Transverse colon (tissue), 4 donors: ENCODE results near the gene SDK2. TPM values are rescaled to one million over a fixed set of nuclear protein-coding genes. Genes with fewer than 3 reads are reported as not detected.

Experiments used
- DNase-seq: peaks from one replicate; pipeline ENCODE4 v3.0.0-alpha.2; 2019
- H3K27ac ChIP-seq, 4 donors: fragments of 200-600 bp; sonication (generic); 2 replicates each; pipeline ENCODE4 v1.5.1; 2016 to 2018; ENCODE audit warnings: inconsistent platforms in 4 of 4
- H3K27me3 ChIP-seq: fragments of 200-600 bp; sonication (generic); 2 replicates; pipeline ENCODE4 v1.5.1; 2017; ENCODE audit warnings: inconsistent platforms
- H3K36me3 ChIP-seq, 4 donors: fragments of 200-600 bp; sonication (generic); 2 replicates each; pipeline ENCODE4 v1.5.1; 2017 to 2019; ENCODE audit warnings: inconsistent platforms in 4 of 4
- H3K4me1 ChIP-seq, 4 donors: fragments of 200-600 bp; sonication (generic); 2 replicates each; pipeline ENCODE4 v1.5.1; 2017 to 2020; ENCODE audit warnings: inconsistent platforms in 4 of 4
- H3K4me3 ChIP-seq, 4 donors: fragments of 200-600 bp; sonication (generic); 1 replicate in 1 of 4; 2 replicates in 3 of 4; pipeline versions ENCODE4 v1.5.1 to v1.6.1; 2017 to 2019; ENCODE audit warnings: inconsistent platforms in 4 of 4
- H3K9me3 ChIP-seq, 2 donors: fragments of 200-600 bp; sonication (generic); 2 replicates each; pipeline ENCODE4 v1.5.1; 2017 to 2019; ENCODE audit warnings: inconsistent platforms in 2 of 2
- EP300 ChIP-seq: sonication (generic); formaldehyde crosslinking; IDR thresholded peaks from one replicate; pipeline ENCODE4 v1.6.1; 2017; ENCODE audit warnings: antibody characterized with exemption, low read depth
- POLR2A ChIP-seq: fragments of 450-650 bp; IDR thresholded peaks from one replicate; pipeline ENCODE4 v1.6.1; 2016; ENCODE audit warnings: antibody characterized with exemption, mild to moderate bottlenecking, moderate library complexity
- POLR2AphosphoS5 ChIP-seq, 3 donors: sonication (generic); formaldehyde crosslinking; IDR thresholded peaks; one replicate each; pipeline ENCODE4 v1.6.1; 2016; ENCODE audit warnings: antibody characterized with exemption in 3 of 3
- WGBS, 2 donors: methylation state at CpG; one replicate each; pipeline ENCODE4 v1.1.5; 2018; ENCODE audit warnings: low coverage in 1 of 2; 5-methylcytosine and 5-hydroxymethylcytosine counted together
- in situ Hi-C, 4 donors: fragments of 200-750 bp; cut with MboI; loops; one replicate each; pipeline versions ENCODE4 v1.15.0 to v1.15.1; 2017; ENCODE audit warnings: low sequenced_read_pairs in 3 of 4, low pct_ligation_motif_present in 1 of 4, low pct_unique_long_range_greater_than_20kb in 1 of 4
- intact Hi-C: fragments of 100-400 bp; cut with DNase I; formaldehyde crosslinking; loops from one replicate; pipeline ENCODE4 v1.15.1; 2023; ENCODE audit warnings: low total_unique reads
- total RNA-seq, 4 donors: library from RNA; depleted of rRNA; stranded (reverse); fragments of >200 nt; gene quantifications; one replicate each; pipeline ENCODE4 v1.1.0, GENCODE V29; 2016
- TF ChIP-seq, protein P1 (sequence below), 5 experiments: fragments of 200-600 bp in 3 of 5; fragments of 450-650 bp in 2 of 5; sonication (generic) in 3 of 5; IDR thresholded peaks; 1 replicate in 2 of 5; 2 replicates in 3 of 5; pipeline ENCODE4 v1.5.1; 2016 to 2017; ENCODE audit warnings: antibody characterized with exemption in 5 of 5, inconsistent platforms in 3 of 5, mild to moderate bottlenecking in 2 of 5, moderate library complexity in 1 of 5

The SDK2 gene
- total RNA-seq, 4 donors from 2014 or later, result 2.6 to 9.8 (median 3.4) TPM

DNA sequence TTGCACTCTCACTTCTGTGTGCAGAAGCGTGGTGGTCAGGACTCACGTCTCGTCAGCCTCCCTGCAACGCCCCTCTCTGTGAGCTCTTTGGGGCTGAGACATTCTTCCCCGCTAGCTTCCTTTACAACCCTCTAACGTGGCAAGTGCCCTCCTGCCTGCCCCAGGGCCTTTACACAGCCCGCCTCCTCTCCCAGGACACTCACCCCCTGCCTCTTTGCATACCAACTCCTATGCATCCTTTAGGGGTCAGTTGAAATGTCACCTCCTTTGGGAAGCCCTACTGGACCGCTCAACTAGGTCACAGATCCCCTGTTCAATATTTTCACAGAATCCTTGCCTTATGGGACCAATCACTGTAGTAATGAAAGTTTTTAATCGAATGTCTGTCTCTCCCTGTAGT lies 61.4 kb downstream of the SDK2 start:
- no peaks in the 10 kb centered on the region for H3K9me3 ChIP-seq
- no peaks in the 10 kb centered on the region for H3K27me3 ChIP-seq
- in situ Hi-C loops, result loop anchor here in 1 of 4 donors (25.0 kb wide), 1 partner anchor 129 kb away; no protein-coding TSS in a partner anchor
- DNase-seq, result no peak
- H3K36me3 ChIP-seq, result no peaks in the 10 kb centered on the region
- H3K4me1 ChIP-seq, result no peaks in the 10 kb centered on the region
- no peak for TF ChIP-seq EP300
- no peak for TF ChIP-seq POLR2A
- no peak for TF ChIP-seq POLR2AphosphoS5 (IDR thresholded peaks at IDR 0.05)
- TF ChIP-seq, protein P1, sequence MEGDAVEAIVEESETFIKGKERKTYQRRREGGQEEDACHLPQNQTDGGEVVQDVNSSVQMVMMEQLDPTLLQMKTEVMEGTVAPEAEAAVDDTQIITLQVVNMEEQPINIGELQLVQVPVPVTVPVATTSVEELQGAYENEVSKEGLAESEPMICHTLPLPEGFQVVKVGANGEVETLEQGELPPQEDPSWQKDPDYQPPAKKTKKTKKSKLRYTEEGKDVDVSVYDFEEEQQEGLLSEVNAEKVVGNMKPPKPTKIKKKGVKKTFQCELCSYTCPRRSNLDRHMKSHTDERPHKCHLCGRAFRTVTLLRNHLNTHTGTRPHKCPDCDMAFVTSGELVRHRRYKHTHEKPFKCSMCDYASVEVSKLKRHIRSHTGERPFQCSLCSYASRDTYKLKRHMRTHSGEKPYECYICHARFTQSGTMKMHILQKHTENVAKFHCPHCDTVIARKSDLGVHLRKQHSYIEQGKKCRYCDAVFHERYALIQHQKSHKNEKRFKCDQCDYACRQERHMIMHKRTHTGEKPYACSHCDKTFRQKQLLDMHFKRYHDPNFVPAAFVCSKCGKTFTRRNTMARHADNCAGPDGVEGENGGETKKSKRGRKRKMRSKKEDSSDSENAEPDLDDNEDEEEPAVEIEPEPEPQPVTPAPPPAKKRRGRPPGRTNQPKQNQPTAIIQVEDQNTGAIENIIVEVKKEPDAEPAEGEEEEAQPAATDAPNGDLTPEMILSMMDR (IDR thresholded peaks at IDR 0.05), result no peak
- no peak overlapping the region for H3K4me3 ChIP-seq
- intact Hi-C loops, result no loop called here
- WGBS, 2 donors, result 73 to 83% methylated on average over 2 to 9 of the region's 9 CpGs
- no peak overlapping the region for H3K27ac ChIP-seq

DNA sequence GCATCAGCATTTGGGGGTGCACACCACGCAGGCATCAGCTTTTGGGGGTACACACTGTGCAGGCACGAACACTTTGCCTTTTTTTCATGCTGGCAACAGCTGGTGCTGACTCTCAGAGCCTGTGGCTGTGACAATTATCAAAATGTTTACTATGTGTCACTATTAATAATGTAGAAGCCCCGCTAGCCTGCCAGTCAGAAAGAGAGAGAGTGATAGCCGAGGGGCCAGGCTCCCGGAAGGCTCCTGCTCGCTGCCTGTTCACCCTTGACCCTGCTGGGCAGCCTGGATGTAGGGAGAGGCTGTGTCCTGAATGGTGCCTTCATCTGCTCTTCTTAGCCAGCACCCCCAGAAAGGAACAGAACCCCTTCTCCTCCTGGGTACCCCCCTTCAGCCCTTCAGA lies 61.9 kb downstream of the SDK2 start:
- no peak for TF ChIP-seq POLR2AphosphoS5 (IDR thresholded peaks at IDR 0.05)
- TF ChIP-seq POLR2A, result no peak
- TF ChIP-seq, protein P1 (IDR thresholded peaks at IDR 0.05), result no peak
- in situ Hi-C loops, result loop anchor here in 1 of 4 donors (25.0 kb wide), 1 partner anchor 130 kb away; no protein-coding TSS in a partner anchor
- DNase-seq, result no peak
- Histone ChIP-seq H3K4me1 (no peaks in the 10 kb centered on the region), H3K4me3 (no peak overlapping the region), H3K36me3 (no peaks in the 10 kb centered on the region), H3K27ac (no peak overlapping the region), H3K9me3 (no peaks in the 10 kb centered on the region), H3K27me3 (no peaks in the 10 kb centered on the region)
- 56 to 66% methylated on average over 2 to 6 of the region's 6 CpGs for WGBS, 2 donors
- intact Hi-C loops, result no loop called here

DNA sequence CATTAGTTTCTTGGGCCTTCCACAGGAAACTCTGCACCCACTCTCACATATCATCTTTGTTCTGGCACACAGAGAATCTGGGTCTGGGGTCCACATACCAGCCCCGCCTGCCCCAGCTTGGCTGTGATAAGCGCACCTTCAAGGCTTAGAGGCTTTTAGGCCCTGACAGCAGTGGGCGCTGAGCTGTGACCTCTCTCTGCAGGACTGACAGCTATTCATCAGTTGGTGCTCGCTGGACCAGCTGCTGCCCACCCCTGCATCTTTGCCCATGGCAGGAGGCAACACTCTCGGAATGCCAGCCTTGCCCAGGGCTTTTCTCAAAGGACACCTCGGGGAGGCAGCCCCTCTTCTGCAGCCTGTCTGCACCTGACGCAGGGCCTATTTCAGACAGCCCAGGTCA lies 62.9 kb downstream of the SDK2 start:
- Histone ChIP-seq H3K4me3 (no peak overlapping the region), H3K9me3 (no peaks in the 10 kb centered on the region), H3K36me3 (no peaks in the 10 kb centered on the region), H3K27me3 (no peaks in the 10 kb centered on the region), H3K4me1 (no peaks in the 10 kb centered on the region), H3K27ac (no peak overlapping the region)
- TF ChIP-seq POLR2A, result no peak
- no peak for TF ChIP-seq EP300
- no peak for TF ChIP-seq POLR2AphosphoS5 (IDR thresholded peaks at IDR 0.05)
- TF ChIP-seq, protein P1 (IDR thresholded peaks at IDR 0.05), result no peak
- no peak for DNase-seq
- WGBS, 2 donors, result 92% methylated on average over 7 of the region's 7 CpGs; no CpG with 5 or more reads in 1 of the 2 donors
- in situ Hi-C loops, result loop anchor here in 1 of 4 donors (25.0 kb wide), 1 partner anchor 131 kb away; no protein-coding TSS in a partner anchor
- intact Hi-C loops, result no loop called here

DNA sequence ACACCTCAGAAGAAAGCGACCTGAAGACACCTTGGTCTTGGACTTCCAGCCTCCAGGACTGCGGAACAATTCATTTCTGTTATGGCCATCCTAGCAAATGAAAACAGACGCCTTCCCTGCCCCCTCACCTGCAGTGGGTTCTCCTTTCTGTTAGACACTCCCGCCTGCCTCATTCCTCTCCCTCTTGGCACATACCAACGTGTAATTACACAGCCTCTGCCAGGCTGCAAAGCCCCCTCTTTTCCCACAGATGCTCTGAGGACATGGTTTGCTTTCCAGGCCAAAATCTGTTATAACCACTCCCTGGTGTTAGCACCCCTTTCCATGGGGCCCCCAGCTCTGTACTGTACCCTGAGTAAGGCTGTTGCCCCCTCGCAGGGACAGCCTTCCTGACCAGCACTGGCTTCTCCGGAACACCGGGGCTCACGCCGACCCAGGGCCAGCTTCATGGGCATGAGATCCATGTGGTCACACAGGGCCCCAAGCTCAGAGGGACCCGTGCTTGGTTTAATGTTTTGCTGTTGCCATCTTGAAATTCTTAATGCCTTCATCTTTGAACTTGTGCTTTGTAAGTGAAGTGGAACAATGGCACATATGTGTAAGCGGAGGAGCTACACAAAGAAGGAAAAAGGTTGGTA lies 64.1 kb downstream of the SDK2 start:
- TF ChIP-seq, protein P1 (IDR thresholded peaks at IDR 0.05), result no peak
- TF ChIP-seq EP300, result no peak
- TF ChIP-seq POLR2A, result no peak
- TF ChIP-seq POLR2AphosphoS5 (IDR thresholded peaks at IDR 0.05), result no peak
- WGBS, 2 donors, result 89 to 90% methylated on average over 5 to 12 of the region's 12 CpGs
- no peak overlapping the region for H3K4me3 ChIP-seq
- DNase-seq, result no peak
- intact Hi-C loops, result no loop called here
- in situ Hi-C loops, result loop anchor here in 1 of 4 donors (25.0 kb wide), 1 partner anchor 132 kb away; no protein-coding TSS in a partner anchor
- H3K9me3 ChIP-seq, result no peaks in the 10 kb centered on the region
- no peaks in the 10 kb centered on the region for H3K36me3 ChIP-seq
- H3K27ac ChIP-seq, result no peak overlapping the region
- no peaks in the 10 kb centered on the region for H3K27me3 ChIP-seq
- H3K4me1 ChIP-seq, result no peaks in the 10 kb centered on the region
